SH-SY5Y (cell line): ENCODE results near the gene ZFHX2.

ENCODE experiments used
- GATA2 ChIP-seq: IDR thresholded peaks from 2 replicates; pipeline ENCODE4 v1.6.1; 2011; ENCODE audit warnings: mild to moderate bottlenecking, low read depth, low read length
- GATA3 ChIP-seq: IDR thresholded peaks from 2 replicates; pipeline ENCODE4 v1.6.1; 2011; ENCODE audit warnings: low read depth, mild to moderate bottlenecking, low read length, moderate library complexity

- no peak for TF ChIP-seq GATA2
- no peak for TF ChIP-seq GATA3
Observed at GRCh38 chr14:23555533-23555881, 3.9 kb upstream of the ZFHX2 start.
